Hematopoietic multipotent progenitor cell (in vitro differentiated cells): ENCODE data around the gene OR6C2. TPM values are rescaled to one million over a fixed set of nuclear protein-coding genes. Genes with fewer than 3 reads are reported as not detected.
"Not testable (repeated sequence)": the region's sequence is repeated elsewhere in the genome, so short reads cannot be mapped to it uniquely, and the experiment has no call there.

Experiments
- DNase-seq, 3 donors: peaks; one replicate each; pipeline ENCODE4 v3.0.0-alpha.2; 2011 to 2015; ENCODE audit warnings: low read depth in 2 of 3, low spot score in 2 of 3
- total RNA-seq: library from RNA; depleted of rRNA; stranded (reverse); fragments of >200 nt; gene quantifications from one replicate; pipeline ENCODE4 v1.2.3, GENCODE V29; 2012

The OR6C2 gene
- not detected for total RNA-seq

- no peak for DNase-seq
Measured at GRCh38 chr12:55443776-55444175, at the start of gene OR6C2. Gene OR6C2 (plus strand): TSS chr12:55444076. CDS start chr12:55452214, 8,138 bp downstream.

- no peak for DNase-seq
Measured at GRCh38 chr12:55396326-55396725, 47.5 kb upstream of the OR6C2 start.

GRCh38 chr12:55400229-55400628 is 43.6 kb upstream of the OR6C2 start, which contains the start of gene OR6C65:
Gene OR6C65 (plus strand): TSS chr12:55400529. CDS start chr12:55400529, 0 bp downstream.
- DNase-seq: no peak

- DNase-seq: no peak
Measured at GRCh38 chr12:55407866-55408265, 36.0 kb upstream of the OR6C2 start.

GRCh38 chr12:55409133-55409532 is 34.7 kb upstream of the OR6C2 start:
- not testable (repeated sequence) for DNase-seq

GRCh38 chr12:55412138-55412537 is 31.7 kb upstream of the OR6C2 start:
- not testable (repeated sequence) for DNase-seq

GRCh38 chr12:55413498-55414388 is 30.1 kb upstream of the OR6C2 start:
- DNase-seq: not testable (repeated sequence)

GRCh38 chr12:55414396-55414823 is 29.5 kb upstream of the OR6C2 start:
- not testable (repeated sequence) for DNase-seq

GRCh38 chr12:55414889-55415288 is 29.0 kb upstream of the OR6C2 start:
- not testable (repeated sequence) for DNase-seq

- DNase-seq: no peak
Measured at GRCh38 chr12:55416961-55417360, 26.9 kb upstream of the OR6C2 start.

- DNase-seq: no peak
Measured at GRCh38 chr12:55420307-55420962, 23.4 kb upstream of the OR6C2 start.

- no peak for DNase-seq
Measured at GRCh38 chr12:55425954-55426353, 17.9 kb upstream of the OR6C2 start, which contains the start of gene OR6C76. Gene OR6C76 (plus strand): TSS chr12:55426254. CDS start chr12:55426254, 0 bp downstream.

GRCh38 chr12:55428331-55429243 is 15.3 kb upstream of the OR6C2 start:
- DNase-seq: no peak

- DNase-seq: not testable (repeated sequence)
Measured at GRCh38 chr12:55441233-55441632, 2.6 kb upstream of the OR6C2 start.

GRCh38 chr12:55445357-55445756 is 1.5 kb downstream of the OR6C2 start:
- no peak for DNase-seq

GRCh38 chr12:55446326-55446725 is 2.5 kb downstream of the OR6C2 start:
- no peak for DNase-seq

- no peak for DNase-seq
Measured at GRCh38 chr12:55448825-55449224, 4.9 kb downstream of the OR6C2 start.

GRCh38 chr12:55464926-55465325 is 21.1 kb downstream of the OR6C2 start:
- DNase-seq: not testable (repeated sequence)

GRCh38 chr12:55467836-55468235 is 24.0 kb downstream of the OR6C2 start:
- DNase-seq: no peak

GRCh38 chr12:55469291-55469690 is 25.4 kb downstream of the OR6C2 start:
- DNase-seq: no peak
